Panc1 (cell line): ENCODE results near the gene RPS6KA3.

Source experiments
- POLR2AphosphoS5 ChIP-seq: IDR thresholded peaks from 2 replicates; pipeline ENCODE4 v1.6.1; 2012; ENCODE audit warnings: mild to moderate bottlenecking, low read depth, low read length, moderate library complexity
- REST ChIP-seq, 2 experiments: IDR thresholded peaks; 2 replicates each; pipeline ENCODE4 v1.6.1; 2011 to 2012; ENCODE audit warnings: low read depth in 2 of 2, control low read depth in 1 of 2, low read length in 1 of 2, mild to moderate bottlenecking in 1 of 2, moderate library complexity in 1 of 2; ENCODE audit not compliant: insufficient read depth in 1 of 2
- TCF7L2 ChIP-seq: IDR thresholded peaks from 2 replicates; pipeline ENCODE4 v1.6.1; 2011; ENCODE audit warnings: mild to moderate bottlenecking, low read depth, low read length, inconsistent platforms
- TF ChIP-seq, protein P1 (sequence below): fragments of 450-650 bp; IDR thresholded peaks from 2 replicates; pipeline ENCODE4 v1.5.1; 2017; ENCODE audit warnings: mild to moderate bottlenecking

- TF ChIP-seq, protein P1, sequence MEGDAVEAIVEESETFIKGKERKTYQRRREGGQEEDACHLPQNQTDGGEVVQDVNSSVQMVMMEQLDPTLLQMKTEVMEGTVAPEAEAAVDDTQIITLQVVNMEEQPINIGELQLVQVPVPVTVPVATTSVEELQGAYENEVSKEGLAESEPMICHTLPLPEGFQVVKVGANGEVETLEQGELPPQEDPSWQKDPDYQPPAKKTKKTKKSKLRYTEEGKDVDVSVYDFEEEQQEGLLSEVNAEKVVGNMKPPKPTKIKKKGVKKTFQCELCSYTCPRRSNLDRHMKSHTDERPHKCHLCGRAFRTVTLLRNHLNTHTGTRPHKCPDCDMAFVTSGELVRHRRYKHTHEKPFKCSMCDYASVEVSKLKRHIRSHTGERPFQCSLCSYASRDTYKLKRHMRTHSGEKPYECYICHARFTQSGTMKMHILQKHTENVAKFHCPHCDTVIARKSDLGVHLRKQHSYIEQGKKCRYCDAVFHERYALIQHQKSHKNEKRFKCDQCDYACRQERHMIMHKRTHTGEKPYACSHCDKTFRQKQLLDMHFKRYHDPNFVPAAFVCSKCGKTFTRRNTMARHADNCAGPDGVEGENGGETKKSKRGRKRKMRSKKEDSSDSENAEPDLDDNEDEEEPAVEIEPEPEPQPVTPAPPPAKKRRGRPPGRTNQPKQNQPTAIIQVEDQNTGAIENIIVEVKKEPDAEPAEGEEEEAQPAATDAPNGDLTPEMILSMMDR: no peak
- TF ChIP-seq REST (IDR thresholded peaks at IDR 0.05; ENCODE audit: insufficient read depth in 1 of 2, low read depth in 2 of 2, low read length in 1 of 2) (no peak), POLR2AphosphoS5 (no peak), TCF7L2 (no peak)
Measured at GRCh38 chrX:20124964-20125363, 141.7 kb downstream of the RPS6KA3 start.
